ENCODE results near the gene REN. TPM values are rescaled to one million over a fixed set of nuclear protein-coding genes. Genes with fewer than 3 reads are reported as not detected.
A peak's percentile ranks its signal among the peaks of the same experiment; 100 is the strongest.

The REN gene
- total and polyA plus RNA-seq, 2 of the 13 experiments (the other 11 are each of a cell fraction or from before 2014, with no cell fraction given) = not detected

GRCh38 chr1:204180133-204180532, 14.0 kb upstream of the REN start (continued):
- TF ChIP-seq ZNF432 (CRISPR knock-in tag; IDR thresholded peaks at IDR 0.05; ENCODE audit: borderline replicate concordance) (no peak), CENPT (CRISPR knock-in tag; IDR thresholded peaks at IDR 0.05; ENCODE audit: low read depth) (no peak), NR2C2 (CRISPR knock-in tag; IDR thresholded peaks at IDR 0.05; ENCODE audit: borderline replicate concordance) (no peak), ZMYM2 (CRISPR knock-in tag; IDR thresholded peaks at IDR 0.05) (peak; percentile 33; the same call in 1 of the 2 replicates), RARA (CRISPR knock-in tag; IDR thresholded peaks at IDR 0.05) (0 out of 2 replicates have a peak, but pooled peaks have one; percentile 15), ZNF138 (CRISPR knock-in tag; IDR thresholded peaks at IDR 0.05; ENCODE audit: low read depth) (no peak), ZNF770 (CRISPR knock-in tag; IDR thresholded peaks at IDR 0.05) (peak; percentile 98), FOSL2 (CRISPR knock-in tag; IDR thresholded peaks at IDR 0.05) (peak; percentile 66), ZNF746 (CRISPR knock-in tag; IDR thresholded peaks at IDR 0.05) (no peak), MAZ (IDR thresholded peaks at IDR 0.05; ENCODE audit: borderline replicate concordance, low read depth, low read length) (no peak), MAZ (CRISPR knock-in tag; IDR thresholded peaks at IDR 0.05; ENCODE audit: low read depth) (no peak), PAX8 (CRISPR knock-in tag; IDR thresholded peaks at IDR 0.05; ENCODE audit: borderline replicate concordance) (no peak), ZMYM3 (CRISPR knock-in tag; IDR thresholded peaks at IDR 0.05) (peak; percentile 90), CHD4 (IDR thresholded peaks at IDR 0.05; ENCODE audit: borderline replicate concordance, low read length) (no peak), FOXA1 (IDR thresholded peaks at IDR 0.05) (no peak), FOXA1 (CRISPR knock-in tag; IDR thresholded peaks at IDR 0.05) (peak; percentile 45; the same call in 1 of the 2 replicates), ARID5B (CRISPR knock-in tag; IDR thresholded peaks at IDR 0.05) (0 out of 2 replicates have a peak, but pooled peaks have one; percentile 24), SOX6 (IDR thresholded peaks at IDR 0.05) (no peak), SOX6 (CRISPR knock-in tag; IDR thresholded peaks at IDR 0.05) (peak; percentile 24; the same call in 1 of the 2 replicates), TCF7 (IDR thresholded peaks at IDR 0.05; ENCODE audit: low read depth) (peak; percentile 81), TOE1 (CRISPR knock-in tag; IDR thresholded peaks at IDR 0.05) (no peak), FOXA3 (CRISPR knock-in tag; IDR thresholded peaks at IDR 0.05) (0 out of 2 replicates have a peak, but pooled peaks have one; percentile 37), MTF2 (CRISPR knock-in tag; IDR thresholded peaks at IDR 0.05; ENCODE audit: borderline replicate concordance) (no peak), ZNF841 (CRISPR knock-in tag; IDR thresholded peaks at IDR 0.05; ENCODE audit: borderline replicate concordance) (no peak), NFE2L2 (IDR thresholded peaks at IDR 0.05; ENCODE audit: low read length) (peak; percentile 21; the same call in 1 of the 2 replicates)

All from HepG2 (cell line).